Measurements from ENCODE around the gene PI16.
A peak's percentile ranks its signal among the peaks of the same experiment; 100 is the strongest.

DNA sequence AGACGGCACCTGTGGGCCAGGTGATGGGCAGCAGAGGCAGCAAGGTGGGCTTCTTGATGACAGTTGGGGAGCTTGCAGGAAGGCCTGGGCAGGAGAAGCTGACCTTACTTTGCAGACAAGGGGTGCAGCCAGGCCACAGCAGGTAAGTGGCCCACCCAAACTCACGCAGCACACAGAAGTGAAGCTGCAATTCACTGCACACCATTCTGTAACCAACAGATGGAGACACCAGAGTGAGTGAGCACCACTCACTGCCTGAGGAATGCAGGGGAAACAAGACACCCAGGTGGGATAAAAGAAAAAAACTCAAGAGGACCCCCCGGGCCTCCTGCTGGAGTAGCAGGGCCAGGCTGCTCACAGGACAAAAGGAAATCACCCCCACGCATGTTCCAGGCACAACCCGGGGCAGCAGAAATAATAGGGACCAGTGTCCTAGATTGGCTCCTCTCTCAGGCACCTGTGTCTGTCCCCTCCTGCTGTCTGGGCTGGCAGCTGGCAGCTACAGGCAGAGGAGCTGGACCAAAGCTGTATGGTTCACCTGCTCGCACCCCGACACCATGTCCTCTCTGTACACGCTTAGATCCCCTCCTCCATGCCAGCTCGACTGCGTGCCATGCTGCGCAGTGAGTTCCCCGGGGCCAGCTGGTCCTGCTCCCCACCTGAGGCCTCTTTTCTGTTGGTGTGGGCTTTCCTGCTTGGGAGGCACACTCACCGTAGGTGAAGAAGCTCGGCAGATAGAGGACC, 26.5 kb downstream of the PI16 start:
- TF ChIP-seq CTCF (IDR thresholded peaks at IDR 0.05) (peak in 1 of 4 experiments; percentile 21), POLR2AphosphoS5 (IDR thresholded peaks at IDR 0.05) (no peak), POLR2A (IDR thresholded peaks at IDR 0.05) (no peak)
